ENCODE results near the gene ALDOA. TPM values are rescaled to one million over a fixed set of nuclear protein-coding genes. Genes with fewer than 3 reads are reported as not detected.
"Not testable (repeated sequence)": the region's sequence is repeated elsewhere in the genome, so short reads cannot be mapped to it uniquely, and the experiment has no call there.

The ALDOA gene
- total RNA-seq, 2 donors from 2014 or later = 2,869 to 3,626 TPM

DNA sequence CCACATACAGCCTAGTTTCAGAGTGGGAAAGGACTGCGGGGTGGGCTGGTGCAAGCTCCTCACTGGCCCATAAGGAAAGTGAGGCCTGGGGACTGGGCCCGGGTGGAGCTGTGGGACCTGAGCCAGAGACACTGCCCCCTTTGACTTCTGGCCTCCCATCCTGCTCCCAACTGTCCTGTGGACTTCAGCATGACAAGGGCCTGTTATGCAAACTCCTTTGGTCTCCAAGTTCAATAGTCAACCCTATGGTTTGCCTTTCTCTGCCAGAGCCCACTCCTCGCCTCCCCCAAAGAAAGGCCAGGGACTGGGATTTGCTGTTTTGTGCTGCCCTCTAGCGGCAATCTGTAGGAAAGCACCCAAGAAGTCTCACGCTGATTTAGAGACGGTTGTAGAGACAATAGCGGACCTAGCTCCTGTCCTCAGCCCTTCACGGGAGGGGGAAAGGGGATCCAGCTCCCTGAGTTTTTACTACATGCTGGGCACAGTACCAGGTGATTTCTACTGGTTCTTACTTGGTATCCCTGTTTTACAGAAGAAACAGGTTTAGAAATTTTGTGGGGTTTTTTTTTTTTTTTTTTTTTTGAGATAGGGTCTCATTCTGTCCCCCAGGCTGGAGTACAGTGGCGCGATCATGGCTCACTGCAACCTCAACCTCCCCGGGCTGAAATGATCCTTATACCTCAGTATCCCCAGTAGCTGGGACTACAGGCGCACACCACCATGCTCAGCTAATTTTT, 33.3 kb upstream of the ALDOA start:
- Histone ChIP-seq H3K9me3 (no peaks in the 10 kb centered on the region), H3K4me1 (peaks cover 0 to 13% of the 10 kb centered on the region in 2 donors), H3K4me3 (no peak overlapping the region), H3K36me3 (no peaks in the 10 kb centered on the region), H3K27ac (no peak overlapping the region), H3K27me3 (peaks cover 15 to 23% of the 10 kb centered on the region in 2 donors)
- peak; percentile 65 for DNase-seq (ENCODE audit: low spot score)
- TF ChIP-seq, protein P1, sequence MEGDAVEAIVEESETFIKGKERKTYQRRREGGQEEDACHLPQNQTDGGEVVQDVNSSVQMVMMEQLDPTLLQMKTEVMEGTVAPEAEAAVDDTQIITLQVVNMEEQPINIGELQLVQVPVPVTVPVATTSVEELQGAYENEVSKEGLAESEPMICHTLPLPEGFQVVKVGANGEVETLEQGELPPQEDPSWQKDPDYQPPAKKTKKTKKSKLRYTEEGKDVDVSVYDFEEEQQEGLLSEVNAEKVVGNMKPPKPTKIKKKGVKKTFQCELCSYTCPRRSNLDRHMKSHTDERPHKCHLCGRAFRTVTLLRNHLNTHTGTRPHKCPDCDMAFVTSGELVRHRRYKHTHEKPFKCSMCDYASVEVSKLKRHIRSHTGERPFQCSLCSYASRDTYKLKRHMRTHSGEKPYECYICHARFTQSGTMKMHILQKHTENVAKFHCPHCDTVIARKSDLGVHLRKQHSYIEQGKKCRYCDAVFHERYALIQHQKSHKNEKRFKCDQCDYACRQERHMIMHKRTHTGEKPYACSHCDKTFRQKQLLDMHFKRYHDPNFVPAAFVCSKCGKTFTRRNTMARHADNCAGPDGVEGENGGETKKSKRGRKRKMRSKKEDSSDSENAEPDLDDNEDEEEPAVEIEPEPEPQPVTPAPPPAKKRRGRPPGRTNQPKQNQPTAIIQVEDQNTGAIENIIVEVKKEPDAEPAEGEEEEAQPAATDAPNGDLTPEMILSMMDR (IDR thresholded peaks at IDR 0.05) = peak in 1 of 2 donors; percentile 73

- Histone ChIP-seq H3K4me3 (no peak overlapping the region), H3K36me3 (no peaks in the 10 kb centered on the region), H3K27me3 (peaks cover 15 to 23% of the 10 kb centered on the region in 2 donors), H3K9me3 (no peaks in the 10 kb centered on the region), H3K27ac (no peak overlapping the region), H3K4me1 (peaks cover 0 to 13% of the 10 kb centered on the region in 2 donors)
- TF ChIP-seq, protein P1 (IDR thresholded peaks at IDR 0.05) = no peak
- DNase-seq (ENCODE audit: low spot score) = no peak
Measured at GRCh38 chr16:30033270-30033669, 32.3 kb upstream of the ALDOA start.

DNA sequence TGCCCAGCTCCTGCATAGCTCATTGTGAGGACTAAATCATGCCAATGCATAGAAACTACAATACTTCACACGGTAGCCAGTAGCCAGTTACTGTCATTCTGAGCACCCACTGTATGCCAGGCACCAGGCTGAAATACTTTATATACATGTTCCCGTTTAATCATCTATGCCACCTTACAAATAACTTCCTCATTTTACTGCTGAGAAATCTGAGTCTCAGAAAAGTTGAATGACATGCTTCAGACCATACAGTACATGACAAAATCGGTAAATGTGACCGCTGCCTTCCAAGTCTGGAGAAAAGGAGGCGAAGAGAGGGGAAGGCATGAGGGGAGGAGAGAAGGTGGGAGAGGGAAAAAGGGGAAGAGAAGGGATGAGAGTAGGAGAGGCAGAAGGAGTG, 25.3 kb upstream of the ALDOA start:
- Histone ChIP-seq H3K4me3 (no peak overlapping the region), H3K27me3 (no peaks in the 10 kb centered on the region), H3K27ac (no peak overlapping the region), H3K36me3 (no peaks in the 10 kb centered on the region), H3K9me3 (no peaks in the 10 kb centered on the region), H3K4me1 (no peaks in the 10 kb centered on the region)
- no peak for DNase-seq (ENCODE audit: low spot score)
- TF ChIP-seq, protein P1 (IDR thresholded peaks at IDR 0.05) = no peak

GRCh38 chr16:30040690-30041089, 24.9 kb upstream of the ALDOA start:
- H3K4me1 ChIP-seq; H3K27ac ChIP-seq; H3K27me3 ChIP-seq; H3K4me3 ChIP-seq; DNase-seq (ENCODE audit: low spot score); H3K9me3 ChIP-seq; H3K36me3 ChIP-seq: not testable (repeated sequence)

- H3K27me3 ChIP-seq = no peaks in the 10 kb centered on the region
- no peak overlapping the region for H3K27ac ChIP-seq
- TF ChIP-seq, protein P1 (IDR thresholded peaks at IDR 0.05) = peak; percentile 29 to 60
- no peaks in the 10 kb centered on the region for H3K9me3 ChIP-seq
- H3K4me3 ChIP-seq = no peak overlapping the region
- H3K36me3 ChIP-seq = no peaks in the 10 kb centered on the region
- H3K4me1 ChIP-seq = no peaks in the 10 kb centered on the region
- no peak for DNase-seq (ENCODE audit: low spot score)
Measured at GRCh38 chr16:30041841-30042240, 23.7 kb upstream of the ALDOA start.

GRCh38 chr16:30046178-30046577, 19.4 kb upstream of the ALDOA start:
- H3K4me1 ChIP-seq = no peaks in the 10 kb centered on the region
- no peaks in the 10 kb centered on the region for H3K27me3 ChIP-seq
- H3K36me3 ChIP-seq = no peaks in the 10 kb centered on the region
- TF ChIP-seq, protein P1 (IDR thresholded peaks at IDR 0.05) = no peak
- no peaks in the 10 kb centered on the region for H3K9me3 ChIP-seq
- H3K27ac ChIP-seq = no peak overlapping the region
- H3K4me3 ChIP-seq = no peak overlapping the region
- no peak for DNase-seq (ENCODE audit: low spot score)

Data from right atrium auricular region (tissue), 2 donors.